H1 (cell line): ENCODE measurements around the gene RAP1GAP. TPM values are rescaled to one million over a fixed set of nuclear protein-coding genes. Genes with fewer than 3 reads are reported as not detected.

Source experiments
- CTCF ChIA-PET: fragments of 300-600 bp; sonication (Branson Sonifier 250); formaldehyde crosslinking; loops from one replicate; lab custom pipeline; 2021; ENCODE audit not compliant: partially characterized antibody; lab: Charles Lee
- POLR2A ChIA-PET: fragments of 300-600 bp; sonication (Branson Sonifier 250); formaldehyde crosslinking; loops from one replicate; lab custom pipeline; 2021; ENCODE audit warnings: inconsistent platforms; ENCODE audit not compliant: partially characterized antibody; lab: Charles Lee
- DNase-seq, 2 experiments: peaks; one replicate each; pipeline versions ENCODE4 v3.0.0 to v3.0.0-alpha.2; 2010 to 2022; ENCODE audit warnings: low spot score in 2 of 2, low read depth in 1 of 2, mixed read lengths in 1 of 2
- FAIRE-seq: peaks from 2 replicates; lab custom pipeline; 2011; peaks lifted over from hg19 to GRCh38; lab: Jason Lieb, UNC
- H2AFZ ChIP-seq: 2 replicates; pipeline ENCODE4 v1.8.1; 2012; ENCODE audit warnings: low read length, inconsistent platforms
- H2AK5ac ChIP-seq: 2 replicates; pipeline ENCODE4 v1.6.1; 2013; ENCODE audit warnings: low read depth, low read length
- H2BK120ac ChIP-seq: replicated peaks from 2 replicates; pipeline ENCODE3; 2013; ENCODE audit warnings: low read depth, low read length, inconsistent platforms
- H2BK12ac ChIP-seq: 2 replicates; pipeline ENCODE4 v1.6.1; 2013; ENCODE audit warnings: low read depth, low read length
- H2BK15ac ChIP-seq: 2 replicates; pipeline ENCODE4 v1.6.1; 2013; ENCODE audit warnings: low read length
- H2BK20ac ChIP-seq: 2 replicates; pipeline ENCODE4 v1.6.1; 2013; ENCODE audit warnings: low read length
- H2BK5ac ChIP-seq: 2 replicates; pipeline ENCODE4 v1.6.1; 2013; ENCODE audit warnings: low read depth, low read length
- H3K14ac ChIP-seq: 2 replicates; pipeline ENCODE4 v1.6.1; 2013; ENCODE audit warnings: inconsistent platforms; ENCODE audit not compliant: insufficient read length
- H3K18ac ChIP-seq: 2 replicates; pipeline ENCODE4 v1.6.1; 2013; ENCODE audit warnings: low read length; ENCODE audit errors: extremely low read depth
- H3K23ac ChIP-seq: 2 replicates; pipeline ENCODE4 v1.6.1; 2013; ENCODE audit warnings: inconsistent platforms; ENCODE audit not compliant: insufficient read length
- H3K23me2 ChIP-seq: 2 replicates; pipeline ENCODE4 v1.6.1; 2013; ENCODE audit warnings: low read depth, low read length
- H3K27ac ChIP-seq: 2 replicates; pipeline ENCODE4 v1.6.1; 2011; ENCODE audit warnings: low read depth, low read length, inconsistent platforms
- H3K27me3 ChIP-seq, 4 experiments: replicated peaks in 1 of 4; 1 replicate in 1 of 4; 2 replicates in 3 of 4; pipeline versions ENCODE4 v1.6.1 to v1.8.1; 2011 to 2013; ENCODE audit warnings: low read length in 3 of 4, mild to moderate bottlenecking in 3 of 4, inconsistent platforms in 2 of 4, mixed read lengths in 2 of 4, moderate library complexity in 1 of 4; ENCODE audit not compliant: control insufficient read depth in 3 of 4, insufficient read depth in 3 of 4; ENCODE audit errors: extremely low read depth in 1 of 4
- H3K36me3 ChIP-seq, 4 experiments: 2 replicates each; pipeline versions ENCODE4 v1.6.1 to v1.8.1; 2011 to 2013; ENCODE audit warnings: mild to moderate bottlenecking in 4 of 4, low read length in 3 of 4, moderate library complexity in 2 of 4, control low read depth in 1 of 4, inconsistent platforms in 1 of 4; ENCODE audit not compliant: insufficient read depth in 4 of 4, control insufficient read depth in 2 of 4
- H3K4ac ChIP-seq: replicated peaks from 2 replicates; pipeline ENCODE3; 2013; ENCODE audit warnings: low read length, low read depth, mixed read lengths, inconsistent platforms; ENCODE audit not compliant: insufficient read length
- H3K4me1 ChIP-seq, 4 experiments: replicated peaks in 1 of 4; 1 replicate in 1 of 4; 2 replicates in 3 of 4; pipeline versions ENCODE4 v1.6.1 to v1.8.1; 2011 to 2013; ENCODE audit warnings: low read length in 3 of 4, inconsistent platforms in 2 of 4, mixed read lengths in 1 of 4; ENCODE audit not compliant: insufficient read depth in 4 of 4, control insufficient read depth in 3 of 4
- H3K4me2 ChIP-seq, 2 experiments: 2 replicates each; pipeline versions ENCODE4 v1.6.1 to v1.8.1; 2011 to 2013; ENCODE audit warnings: low read depth in 2 of 2, low read length in 2 of 2, control low read depth in 1 of 2, inconsistent platforms in 1 of 2, mild to moderate bottlenecking in 1 of 2; ENCODE audit not compliant: insufficient read depth in 1 of 2
- H3K4me3 ChIP-seq, 4 experiments: fragments of 200-600, 300-600 bp in 1 of 4; sonication (generic), shearing (Covaris generic), sonication (Bioruptor Twin) in 1 of 4; 2 replicates each; pipeline versions ENCODE4 v1.5.1 to v1.8.1; 2011 to 2016; ENCODE audit warnings: low read length in 4 of 4, low read depth in 3 of 4, control low read depth in 2 of 4, inconsistent platforms in 2 of 4, mild to moderate bottlenecking in 2 of 4, mixed read lengths in 1 of 4, moderate library complexity in 1 of 4; ENCODE audit not compliant: insufficient read depth in 2 of 4; ENCODE audit errors: extremely low read depth in 1 of 4
- H3K56ac ChIP-seq: replicated peaks from 2 replicates; pipeline ENCODE3; 2013; ENCODE audit warnings: low read depth, mild to moderate bottlenecking, mixed read lengths, low read length, inconsistent platforms; ENCODE audit not compliant: insufficient read length
- H3K79me1 ChIP-seq: 2 replicates; pipeline ENCODE4 v1.6.1; 2013; ENCODE audit warnings: low read depth, low read length, control low read depth
- H3K79me2 ChIP-seq, 2 experiments: 2 replicates each; pipeline versions ENCODE4 v1.6.1 to v1.8.1; 2012 to 2013; ENCODE audit warnings: low read length in 2 of 2, mild to moderate bottlenecking in 2 of 2, inconsistent platforms in 1 of 2; ENCODE audit not compliant: insufficient read depth in 2 of 2, control insufficient read depth in 1 of 2
- H3K9ac ChIP-seq, 4 experiments: replicated peaks in 1 of 4; 1 replicate in 1 of 4; 2 replicates in 3 of 4; pipeline versions ENCODE4 v1.6.1 to v1.8.1; 2011 to 2013; ENCODE audit warnings: low read depth in 3 of 4, low read length in 3 of 4, control low read depth in 2 of 4, mild to moderate bottlenecking in 2 of 4, moderate library complexity in 2 of 4, inconsistent platforms in 1 of 4; ENCODE audit errors: extremely low read depth in 1 of 4
- H3K9me3 ChIP-seq, 2 experiments: 2 replicates each; pipeline versions ENCODE4 v1.6.1 to v1.8.1; 2012 to 2013; ENCODE audit warnings: mild to moderate bottlenecking in 2 of 2, moderate library complexity in 2 of 2, control low read depth in 1 of 2, inconsistent platforms in 1 of 2, low read depth in 1 of 2, low read length in 1 of 2, mixed read lengths in 1 of 2; ENCODE audit not compliant: insufficient read depth in 2 of 2
- H4K20me1 ChIP-seq, 2 experiments: replicated peaks in 1 of 2; 2 replicates each; pipeline versions ENCODE3 to v1.8.1; 2011 to 2013; ENCODE audit warnings: inconsistent platforms in 2 of 2, low read length in 2 of 2, mild to moderate bottlenecking in 1 of 2; ENCODE audit not compliant: insufficient read depth in 2 of 2, control insufficient read depth in 1 of 2
- H4K5ac ChIP-seq: 2 replicates; pipeline ENCODE4 v1.6.1; 2013; ENCODE audit warnings: low read length, low read depth, mixed read lengths, inconsistent platforms; ENCODE audit not compliant: insufficient read length
- H4K8ac ChIP-seq: 2 replicates; pipeline ENCODE4 v1.8.0; 2013; ENCODE audit warnings: mild to moderate bottlenecking, moderate library complexity, low read length, inconsistent platforms; ENCODE audit not compliant: insufficient read depth; ENCODE audit errors: extremely low read depth
- H4K91ac ChIP-seq: replicated peaks from 2 replicates; pipeline ENCODE3; 2013; ENCODE audit warnings: low read length, mixed read lengths, inconsistent platforms; ENCODE audit not compliant: insufficient read length
- BRCA1 ChIP-seq: IDR thresholded peaks from 2 replicates; pipeline ENCODE4 v1.6.1; 2012; ENCODE audit warnings: low read depth, low read length, improper control_type of control experiment
- CHD1 ChIP-seq: IDR thresholded peaks from 2 replicates; pipeline ENCODE4 v1.6.1; 2012; ENCODE audit warnings: low read depth, low read length, improper control_type of control experiment
- EGR1 ChIP-seq: IDR thresholded peaks from 2 replicates; pipeline ENCODE4 v1.6.1; 2011; ENCODE audit warnings: low read depth, low read length, borderline replicate concordance
- JUND ChIP-seq: IDR thresholded peaks from 2 replicates; pipeline ENCODE4 v1.6.1; 2011; ENCODE audit warnings: mild to moderate bottlenecking, improper control_type of control experiment, low read length
- KDM1A ChIP-seq: fragments of 200-600, 300-600 bp; sonication (generic); IDR thresholded peaks from 2 replicates; pipeline ENCODE4 v1.7.1; 2016; ENCODE audit warnings: mild to moderate bottlenecking, low read length, borderline replicate concordance
- KDM5A ChIP-seq: fragments of 200-600 bp; IDR thresholded peaks from 2 replicates; pipeline ENCODE4 v1.7.1; 2012; ENCODE audit warnings: mild to moderate bottlenecking, low read length, inconsistent platforms, mixed read lengths
- POLR2AphosphoS5 ChIP-seq: IDR thresholded peaks from 2 replicates; pipeline ENCODE4 v1.6.1; 2011; ENCODE audit warnings: low read depth, low read length
- RAD21 ChIP-seq, 2 experiments: IDR thresholded peaks in 1 of 2; conservative IDR thresholded peaks in 1 of 2; 2 replicates each; pipeline ENCODE4 v1.6.1; 2011; ENCODE audit warnings: low read depth in 2 of 2, low read length in 2 of 2, improper control_type of control experiment in 1 of 2, inconsistent platforms in 1 of 2, mild to moderate bottlenecking in 1 of 2, moderate library complexity in 1 of 2
- RFX5 ChIP-seq: IDR thresholded peaks from 2 replicates; pipeline ENCODE4 v1.6.1; 2011; ENCODE audit warnings: low read depth, low read length, improper control_type of control experiment, borderline replicate concordance
- RNF2 ChIP-seq: fragments of 200-900, 300-1000 bp; sonication (generic); IDR thresholded peaks from 2 replicates; pipeline ENCODE4 v1.7.1; 2016; ENCODE audit warnings: borderline replicate concordance, low read depth, mild to moderate bottlenecking, antibody characterized with exemption, low read length; ENCODE audit not compliant: poor library complexity, severe bottlenecking; ENCODE audit errors: missing control alignments
- SP2 ChIP-seq: IDR thresholded peaks from 2 replicates; pipeline ENCODE4 v1.6.1; 2012; ENCODE audit warnings: mild to moderate bottlenecking, low read length, inconsistent platforms
- TBP ChIP-seq: IDR thresholded peaks from 2 replicates; pipeline ENCODE4 v1.6.1; 2011; ENCODE audit warnings: low read depth, low read length, improper control_type of control experiment
- YY1 ChIP-seq: IDR thresholded peaks from 2 replicates; pipeline ENCODE4 v1.6.1; 2011; ENCODE audit warnings: low read depth, mild to moderate bottlenecking, low read length
- WGBS, 2 experiments: shearing (Covaris generic) in 1 of 2; methylation state at CpG; one replicate each; pipeline versions ENCODE4 v1.1.6 to v1.1.7; 2013 to 2015; ENCODE audit warnings: low lambda C conversion rate in 2 of 2, mixed read lengths in 2 of 2, inconsistent platforms in 1 of 2, low coverage in 1 of 2, missing lambda C conversion rate in 1 of 2; ENCODE audit not compliant: insufficient replicate concordance in 2 of 2, insufficient coverage in 1 of 2, insufficient read length in 1 of 2; ENCODE audit errors: extremely low coverage in 1 of 2, missing lambda C conversion rate in 1 of 2; 5-methylcytosine and 5-hydroxymethylcytosine counted together
- polyA plus RNA-seq, 7 experiments: library from polyadenylated mRNA; depleted of rRNA in 3 of 7; stranded (reverse) in 5 of 7; unstranded in 2 of 7; fragments of >200 nt in 5 of 7; fragments of 200-250 nt in 2 of 7; gene quantifications; 1 replicate in 5 of 7; 2 replicates in 1 of 7; 4 replicates in 1 of 7; pipeline versions ENCODE4 v1.2.1 to v1.2.3, GENCODE V29; 2011 to 2013; ENCODE audit warnings: missing spikeins in 2 of 7, mixed read lengths in 2 of 7
- total RNA-seq: library from RNA; stranded (reverse); fragmentation: NEBNext Ultra II Directional; extraction: Animal tissue kit (Norgen Biotek cat#: 25700); gene quantifications from 2 replicates; pipeline ENCODE4 v1.2.1, GENCODE V29; 2021

The RAP1GAP gene
- total and polyA plus RNA-seq, 2 of the 8 experiments (the other 6 are each of a cell fraction or from before 2014, with no cell fraction given), result 8.4 TPM

GRCh38 chr1:21567241-21568005 lies 101.7 kb downstream of the RAP1GAP start:
- no peak overlapping the region for H3K14ac ChIP-seq
- ChIA-PET CTCF (interaction anchor here (0.6 to 2.0 kb wide), 5 partner anchors 33 to 365 kb away, joined by 3 to 7 read pairs (median 4); no protein-coding TSS in a partner anchor), POLR2A (no interaction called here)
- no peak overlapping the region for H2AK5ac ChIP-seq
- H3K4me3 ChIP-seq, result no peak overlapping the region
- H2BK5ac ChIP-seq, result no peak overlapping the region
- H2BK12ac ChIP-seq, result no peak overlapping the region
- no peaks in the 10 kb centered on the region; a peak in 3 of 7 replicates for H3K4me1 ChIP-seq
- H2BK120ac ChIP-seq, result no peak overlapping the region
- H3K79me2 ChIP-seq, result no peaks in the 10 kb centered on the region
- no peaks in the 10 kb centered on the region for H3K9me3 ChIP-seq
- no peak overlapping the region for H4K91ac ChIP-seq
- no peak overlapping the region for H2AFZ ChIP-seq
- H4K5ac ChIP-seq, result no peak overlapping the region
- no peaks in the 10 kb centered on the region for H3K79me1 ChIP-seq
- no peak overlapping the region for H3K9ac ChIP-seq
- WGBS, 2 experiments, result 95% methylated on average over 24 of the region's 24 CpGs; no CpG with 5 or more reads in 1 of the 2 experiments
- H3K23ac ChIP-seq, result no peak overlapping the region
- no peaks in the 10 kb centered on the region; the same call in 1 of the 2 replicates for H3K23me2 ChIP-seq
- no peaks in the 10 kb centered on the region for H3K27me3 ChIP-seq
- H2BK15ac ChIP-seq, result no peak overlapping the region
- no peak overlapping the region for H3K27ac ChIP-seq
- no peak for FAIRE-seq
- no peak overlapping the region for H3K18ac ChIP-seq
- peaks cover 0 to 14% (median 3%) of the 10 kb centered on the region in 4 experiments; a peak in 5 of 8 replicates for H3K36me3 ChIP-seq
- H3K56ac ChIP-seq, result no peak overlapping the region
- H4K20me1 ChIP-seq, result peaks cover 2 to 12% of the 10 kb centered on the region in 2 experiments
- no peak overlapping the region for H3K4me2 ChIP-seq
- no peak overlapping the region for H3K4ac ChIP-seq
- H2BK20ac ChIP-seq, result no peak overlapping the region
- no peak for DNase-seq
- H4K8ac ChIP-seq, result no peak overlapping the region
- TF ChIP-seq CHD1 (no peak), SP2 (no peak), TBP (no peak), EGR1 (no peak), JUND (no peak), BRCA1 (no peak), RNF2 (no peak), RFX5 (no peak), RAD21 (IDR thresholded peaks at IDR 0.05 in 1 of 2, conservative IDR thresholded peaks at IDR 0.05 in 1 of 2; ENCODE audit: low read depth in 2 of 2, low read length in 2 of 2) (no peak), YY1 (no peak), KDM5A (no peak), POLR2AphosphoS5 (no peak), KDM1A (no peak)
